ENCODE measurements around the gene RNASE1. TPM values are rescaled to one million over a fixed set of nuclear protein-coding genes. Genes with fewer than 3 reads are reported as not detected.
A peak's percentile ranks its signal among the peaks of the same experiment; 100 is the strongest.

Gene RNASE1
- polyA plus RNA-seq, 1 donor (not counting 4 experiments of a cell fraction or from before 2014, with no cell fraction given): 0.09 TPM

GRCh38 chr14:20848316-20848954, 45.8 kb upstream of the RNASE1 start:
- H3K4me2 ChIP-seq (ENCODE audit: control insufficient read depth, extremely low read depth, insufficient read depth, low read depth, low read length): peak overlapping the region; percentile 18
- H3K4me1 ChIP-seq (ENCODE audit: control insufficient read depth, extremely low read depth, insufficient read depth, low read length): no peaks in the 10 kb centered on the region
- H3K9me1 ChIP-seq (ENCODE audit: control insufficient read depth, extremely low read depth, insufficient read depth, low read length): no peaks in the 10 kb centered on the region
- no peak overlapping the region for H2AFZ ChIP-seq (ENCODE audit: control insufficient read depth, low read length)
- dilution Hi-C loops (cut with MboI; ENCODE audit: extremely low pct_ligation_motif_present, low sequenced_read_pairs): no loop called here
- FAIRE-seq (no peak), DNase-seq (ENCODE audit: low read depth, low spot score) (no peak)
- H3K9ac ChIP-seq (ENCODE audit: control insufficient read depth, extremely low read depth, insufficient read depth, low read length): no peak overlapping the region
- no peaks in the 10 kb centered on the region for H3K79me2 ChIP-seq (ENCODE audit: control insufficient read depth, insufficient read depth, low read length)
- H3K27ac ChIP-seq (ENCODE audit: control insufficient read depth, insufficient read depth, low read length): no peak overlapping the region
- no peaks in the 10 kb centered on the region for H4K20me1 ChIP-seq (ENCODE audit: control insufficient read depth, extremely low read depth, insufficient read depth, low read length)
- no peaks in the 10 kb centered on the region for H3K27me3 ChIP-seq (ENCODE audit: control insufficient read depth, extremely low read depth, insufficient read depth, low read length)
- no peak overlapping the region for H3K4me3 ChIP-seq (ENCODE audit: control insufficient read depth in 2 of 3, extremely low read depth in 1 of 3, insufficient read depth in 2 of 3, low read depth in 1 of 3, low read length in 3 of 3)
- no peak for TF ChIP-seq CTCF (optimal IDR thresholded peaks at IDR 0.05 in 1 of 3, IDR thresholded peaks at IDR 0.05 in 1 of 3, conservative IDR thresholded peaks at IDR 0.05 in 1 of 3; ENCODE audit: extremely low read depth in 1 of 3, insufficient read depth in 2 of 3, low read length in 3 of 3)
- TF ChIP-seq EZH2 (IDR thresholded peaks at IDR 0.05; ENCODE audit: low read length): no peak
- H3K9me3 ChIP-seq (ENCODE audit: control insufficient read depth, low read depth, low read length): no peaks in the 10 kb centered on the region
- no peaks in the 10 kb centered on the region for H3K36me3 ChIP-seq (ENCODE audit: control insufficient read depth in 2 of 2, extremely low read depth in 1 of 2, insufficient read depth in 2 of 2, low read length in 2 of 2)

- Histone ChIP-seq H3K36me3 (ENCODE audit: control insufficient read depth in 2 of 2, extremely low read depth in 1 of 2, insufficient read depth in 2 of 2, low read length in 2 of 2) (no peaks in the 10 kb centered on the region), H3K27me3 (ENCODE audit: control insufficient read depth, extremely low read depth, insufficient read depth, low read length) (no peaks in the 10 kb centered on the region), H3K4me1 (ENCODE audit: control insufficient read depth, extremely low read depth, insufficient read depth, low read length) (no peaks in the 10 kb centered on the region), H3K27ac (ENCODE audit: control insufficient read depth, insufficient read depth, low read length) (no peak overlapping the region), H3K9me1 (ENCODE audit: control insufficient read depth, extremely low read depth, insufficient read depth, low read length) (no peaks in the 10 kb centered on the region), H3K4me3 (ENCODE audit: control insufficient read depth in 2 of 3, extremely low read depth in 1 of 3, insufficient read depth in 2 of 3, low read depth in 1 of 3, low read length in 3 of 3) (no peak overlapping the region), H3K79me2 (ENCODE audit: control insufficient read depth, insufficient read depth, low read length) (no peaks in the 10 kb centered on the region), H4K20me1 (ENCODE audit: control insufficient read depth, extremely low read depth, insufficient read depth, low read length) (no peaks in the 10 kb centered on the region), H3K4me2 (ENCODE audit: control insufficient read depth, extremely low read depth, insufficient read depth, low read depth, low read length) (no peak overlapping the region), H2AFZ (ENCODE audit: control insufficient read depth, low read length) (no peak overlapping the region), H3K9ac (ENCODE audit: control insufficient read depth, extremely low read depth, insufficient read depth, low read length) (no peak overlapping the region), H3K9me3 (ENCODE audit: control insufficient read depth, low read depth, low read length) (no peaks in the 10 kb centered on the region)
- FAIRE-seq (no peak), DNase-seq (ENCODE audit: low read depth, low spot score) (no peak)
- dilution Hi-C loops (cut with MboI; ENCODE audit: extremely low pct_ligation_motif_present, low sequenced_read_pairs): no loop called here
- TF ChIP-seq CTCF (optimal IDR thresholded peaks at IDR 0.05 in 1 of 3, IDR thresholded peaks at IDR 0.05 in 1 of 3, conservative IDR thresholded peaks at IDR 0.05 in 1 of 3; ENCODE audit: extremely low read depth in 1 of 3, insufficient read depth in 2 of 3, low read length in 3 of 3): no peak
- no peak for TF ChIP-seq EZH2 (IDR thresholded peaks at IDR 0.05; ENCODE audit: low read length)
Measured at GRCh38 chr14:20846560-20846959, 43.9 kb upstream of the RNASE1 start.
